ENCODE data around the gene MEGF6.
A peak's percentile ranks its signal among the peaks of the same experiment; 100 is the strongest.

The MEGF6 gene

GRCh38 chr1:3453891-3454810 lies 157.2 kb downstream of the MEGF6 start, which contains the start of gene ARHGEF16:
Gene ARHGEF16, plus strand, starts transcription at chr1:3454665. Its CDS starts 8,420 bp downstream, at chr1:3463085.
- peak; percentile 68 for DNase-seq

- DNase-seq, result peak; percentile 81
Observed at GRCh38 chr1:3453203-3453761, 158.0 kb downstream of the MEGF6 start.

- no peak for DNase-seq
Observed at GRCh38 chr1:3452866-3453175, 158.5 kb downstream of the MEGF6 start.

GRCh38 chr1:3451994-3452865 lies 159.1 kb downstream of the MEGF6 start:
- no peak for DNase-seq

GRCh38 chr1:3450983-3451382 lies 160.3 kb downstream of the MEGF6 start:
- DNase-seq, result no peak

GRCh38 chr1:3450202-3450863 lies 161.0 kb downstream of the MEGF6 start:
- DNase-seq, result no peak

- DNase-seq, result no peak
Observed at GRCh38 chr1:3444736-3445135, 166.6 kb downstream of the MEGF6 start.

- no peak for DNase-seq
Observed at GRCh38 chr1:3444298-3444697, 167.0 kb downstream of the MEGF6 start.

GRCh38 chr1:3443807-3444206 lies 167.5 kb downstream of the MEGF6 start:
- no peak for DNase-seq

- DNase-seq, result no peak
Observed at GRCh38 chr1:3442901-3443300, 168.4 kb downstream of the MEGF6 start.

- no peak for DNase-seq
Observed at GRCh38 chr1:3442331-3442730, 169.0 kb downstream of the MEGF6 start.

GRCh38 chr1:3441880-3442279 lies 169.4 kb downstream of the MEGF6 start:
- no peak for DNase-seq

- no peak for DNase-seq
Observed at GRCh38 chr1:3441410-3441847, 169.9 kb downstream of the MEGF6 start.

GRCh38 chr1:3440711-3441409 lies 170.4 kb downstream of the MEGF6 start:
- no peak for DNase-seq

- DNase-seq, result no peak
Observed at GRCh38 chr1:3440300-3440681, 171.0 kb downstream of the MEGF6 start.
